IMR-90 (cell line): Measurements from ENCODE around the gene RBP4. TPM values are rescaled to one million over a fixed set of nuclear protein-coding genes. Genes with fewer than 3 reads are reported as not detected.

Source experiments
- ATAC-seq: fragments of 200-7000 bp; cut with Tn5 transposase; 2 replicates; pipeline ENCODE4 v1.9.1; 2020; ENCODE audit warnings: low read depth, mild to moderate bottlenecking, moderate library complexity
- BruUV-seq: library from RNA; stranded (reverse); fragments of 400-500 nt; replicated peaks from 2 replicates; lab custom pipeline; 2021; lab: Mats Ljungman, UMichigan
- CTCF ChIA-PET: fragments of 300-600 bp; formaldehyde crosslinking; extraction: SDS; loops from one replicate; lab custom pipeline; 2021; ENCODE audit warnings: antibody characterized with exemption; lab: Yijun Ruan, JAX
- POLR2A ChIA-PET: fragments of 300-600 bp; sonication (Branson Sonifier 250); formaldehyde crosslinking; loops from one replicate; lab custom pipeline; 2022; ENCODE audit warnings: antibody characterized with exemption; ENCODE audit not compliant: unreplicated experiment; lab: Charles Lee
- DNase-seq: peaks from one replicate; pipeline ENCODE4 v3.0.0; 2013
- H2AFZ ChIP-seq: replicated peaks from 2 replicates; pipeline ENCODE3; 2013; ENCODE audit warnings: low read length, mild to moderate bottlenecking; ENCODE audit not compliant: poor library complexity
- H2AK5ac ChIP-seq: 2 replicates; pipeline ENCODE4 v1.6.1; 2013; ENCODE audit warnings: low read depth, low read length, inconsistent platforms
- H2AK9ac ChIP-seq: replicated peaks from 2 replicates; pipeline ENCODE3; 2013; ENCODE audit warnings: mild to moderate bottlenecking, low read depth, low read length, moderate library complexity; ENCODE audit not compliant: poor library complexity
- H2BK120ac ChIP-seq: 2 replicates; pipeline ENCODE4 v1.6.1; 2013; ENCODE audit warnings: low read depth, low read length, inconsistent platforms
- H2BK15ac ChIP-seq: 3 replicates; pipeline ENCODE4 v1.6.1; 2013; ENCODE audit warnings: low read depth, low read length, inconsistent platforms
- H2BK20ac ChIP-seq: 2 replicates; pipeline ENCODE4 v1.6.1; 2013; ENCODE audit warnings: low read depth, mild to moderate bottlenecking, inconsistent platforms, low read length, moderate library complexity
- H2BK5ac ChIP-seq: 2 replicates; pipeline ENCODE4 v1.6.1; 2013; ENCODE audit warnings: mild to moderate bottlenecking, low read depth, low read length, inconsistent platforms; ENCODE audit not compliant: poor library complexity, severe bottlenecking
- H3K14ac ChIP-seq: replicated peaks from 2 replicates; pipeline ENCODE4 v1.6.1; 2013; ENCODE audit warnings: low read depth, low read length, inconsistent platforms
- H3K18ac ChIP-seq: 2 replicates; pipeline ENCODE4 v1.6.1; 2013; ENCODE audit warnings: low read depth, low read length, control low read depth
- H3K23ac ChIP-seq: 2 replicates; pipeline ENCODE4 v1.6.1; 2013; ENCODE audit warnings: low read depth, low read length, inconsistent platforms
- H3K27ac ChIP-seq: 2 replicates; pipeline ENCODE4 v1.5.1; 2013; ENCODE audit warnings: mild to moderate bottlenecking, control low read depth, low read length; ENCODE audit not compliant: insufficient read depth
- H3K27me3 ChIP-seq: 2 replicates; pipeline ENCODE4 v1.6.1; 2013; ENCODE audit warnings: low read length; ENCODE audit not compliant: control insufficient read depth, insufficient read depth
- H3K36me3 ChIP-seq: 2 replicates; pipeline ENCODE4 v1.6.1; 2013; ENCODE audit warnings: low read length, mixed read lengths; ENCODE audit not compliant: control insufficient read depth, insufficient read depth
- H3K4ac ChIP-seq: 2 replicates; pipeline ENCODE4 v1.6.1; 2013; ENCODE audit warnings: low read depth, low read length, inconsistent platforms
- H3K4me1 ChIP-seq: 2 replicates; pipeline ENCODE4 v1.6.1; 2013; ENCODE audit warnings: low read length, mixed read lengths; ENCODE audit not compliant: control insufficient read depth, insufficient read depth
- H3K4me2 ChIP-seq: 2 replicates; pipeline ENCODE4 v1.6.1; 2013; ENCODE audit warnings: low read depth, mild to moderate bottlenecking, control low read depth, low read length, moderate library complexity
- H3K4me3 ChIP-seq: 2 replicates; pipeline ENCODE4 v1.5.1; 2013; ENCODE audit warnings: low read depth, mild to moderate bottlenecking, control low read depth, low read length, moderate library complexity; ENCODE audit not compliant: insufficient read depth
- H3K56ac ChIP-seq: 2 replicates; pipeline ENCODE4 v1.6.1; 2013; ENCODE audit warnings: low read length, inconsistent platforms; ENCODE audit not compliant: insufficient read depth; ENCODE audit errors: extremely low read depth
- H3K79me1 ChIP-seq, 2 experiments: 2 replicates each; pipeline ENCODE4 v1.6.1; 2013; ENCODE audit warnings: low read length in 2 of 2, inconsistent platforms in 1 of 2, low read depth in 1 of 2
- H3K9ac ChIP-seq: 2 replicates; pipeline ENCODE4 v1.6.1; 2013; ENCODE audit warnings: low read depth, low read length, control low read depth
- H3K9me1 ChIP-seq: 2 replicates; pipeline ENCODE4 v1.6.1; 2013; ENCODE audit warnings: low read length, inconsistent platforms; ENCODE audit not compliant: insufficient read depth
- H3K9me3 ChIP-seq: 2 replicates; pipeline ENCODE4 v1.6.1; 2013; ENCODE audit warnings: low read length; ENCODE audit not compliant: control insufficient read depth, insufficient read depth
- H4K20me1 ChIP-seq: 2 replicates; pipeline ENCODE4 v1.6.1; 2013; ENCODE audit warnings: low read length, inconsistent platforms; ENCODE audit not compliant: insufficient read depth
- H4K5ac ChIP-seq: 2 replicates; pipeline ENCODE4 v1.6.1; 2013; ENCODE audit warnings: mild to moderate bottlenecking, low read depth, low read length, control low read depth
- H4K8ac ChIP-seq, 2 experiments: 2 replicates each; pipeline ENCODE4 v1.6.1; 2013; ENCODE audit warnings: low read depth in 2 of 2, low read length in 2 of 2, control low read depth in 1 of 2, inconsistent platforms in 1 of 2
- H4K91ac ChIP-seq: 2 replicates; pipeline ENCODE4 v1.6.1; 2013; ENCODE audit warnings: low read depth, low read length, inconsistent platforms; ENCODE audit not compliant: insufficient read depth
- MAFK ChIP-seq: IDR thresholded peaks from 2 replicates; pipeline ENCODE4 v1.6.1; 2012; ENCODE audit warnings: low read depth, low read length, improper control_type of control experiment
- RFX5 ChIP-seq: IDR thresholded peaks from 2 replicates; pipeline ENCODE4 v1.8.0; 2012; ENCODE audit warnings: low read depth, mild to moderate bottlenecking, low read length, moderate library complexity
- WGBS, 2 experiments: methylation state at CpG; one replicate each; pipeline versions ENCODE4 v1.1.5 to v1.1.7; 2013; ENCODE audit warnings: missing lambda C conversion rate in 2 of 2; ENCODE audit not compliant: insufficient read length in 1 of 2; ENCODE audit errors: extremely low coverage in 2 of 2; 5-methylcytosine and 5-hydroxymethylcytosine counted together
- dilution Hi-C: fragments of 300-500 bp; cut with HindIII; formaldehyde crosslinking; loops from one replicate; pipeline ENCODE4 v1.14.3; 2018; ENCODE audit warnings: low sequenced_read_pairs; ENCODE audit not compliant: unreplicated experiment
- in situ Hi-C: fragments of 300-500 bp; cut with MboI; formaldehyde crosslinking; loops from 3 replicates; pipeline ENCODE4 v1.14.3; 2019; ENCODE audit warnings: low sequenced_read_pairs, inconsistent platforms, mixed read lengths
- intact Hi-C: fragments of 100-400 bp; cut with micrococcal nuclease; formaldehyde crosslinking; loops from 2 replicates; pipeline ENCODE4 v1.10.0; 2022
- polyA plus RNA-seq, 3 experiments: library from polyadenylated mRNA; depleted of rRNA; stranded (reverse); fragments of >200 nt; gene quantifications; 2 replicates each; pipeline ENCODE4 v1.2.3, GENCODE V29; 2012; ENCODE audit warnings: low replicate concordance in 1 of 3
- total RNA-seq: library from RNA; depleted of rRNA; stranded (reverse); fragments of >200 nt; gene quantifications from 2 replicates; pipeline ENCODE4 v1.2.3, GENCODE V29; 2012

The RBP4 gene
- total and polyA plus RNA-seq, 2 of the 4 experiments (the other 2 are of a cell fraction) = not detected

DNA sequence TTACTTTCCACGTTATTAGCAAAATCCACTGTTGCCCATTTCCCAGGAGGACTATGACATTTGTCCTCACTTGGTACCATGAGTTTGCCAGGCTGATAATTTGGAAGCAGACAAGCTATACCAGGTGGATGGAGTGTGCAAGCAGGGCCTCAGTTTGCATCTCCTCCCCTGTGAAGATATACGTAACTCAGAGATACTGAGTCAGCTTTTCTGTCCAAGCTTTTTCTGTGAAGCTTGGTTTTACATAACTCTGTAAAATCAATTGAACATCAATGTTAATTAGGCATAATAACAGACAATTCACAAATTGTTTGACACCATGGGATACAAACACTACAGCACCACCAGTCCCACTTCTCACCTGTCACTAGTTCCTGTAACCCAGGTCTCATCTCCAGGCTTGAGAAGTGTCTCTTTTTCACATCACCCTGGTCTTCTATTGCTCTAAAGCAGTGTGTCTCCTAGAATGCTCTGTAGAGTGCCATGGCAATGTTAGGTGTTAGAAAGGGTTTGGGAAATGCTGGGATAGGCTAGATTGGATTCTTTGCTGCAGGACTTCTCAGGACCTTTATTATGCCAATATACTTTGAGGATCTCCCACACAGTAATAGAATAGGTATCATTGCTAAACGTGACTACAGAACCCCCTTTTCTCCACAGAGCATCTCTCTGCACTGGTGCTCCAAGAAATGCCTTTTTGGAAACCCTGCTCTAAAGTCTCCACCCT, 20.9 kb downstream of the RBP4 start:
- Histone ChIP-seq H3K4me2 (no peak overlapping the region), H2BK120ac (no peak overlapping the region), H3K14ac (no peak overlapping the region), H3K4me1 (no peaks in the 10 kb centered on the region), H3K9me3 (peaks cover 4% of the 10 kb centered on the region), H3K4me3 (no peak overlapping the region), H3K9ac (no peak overlapping the region), H2AK9ac (no peak overlapping the region), H2BK15ac (no peak overlapping the region), H4K8ac (no peak overlapping the region), H2BK20ac (no peak overlapping the region), H4K20me1 (no peaks in the 10 kb centered on the region), H3K56ac (no peak overlapping the region), H4K5ac (no peak overlapping the region), H2AFZ (no peak overlapping the region), H3K9me1 (no peaks in the 10 kb centered on the region), H3K27ac (no peak overlapping the region), H2AK5ac (no peak overlapping the region), H3K23ac (no peak overlapping the region), H3K79me1 (no peaks in the 10 kb centered on the region), H3K18ac (no peak overlapping the region), H3K4ac (no peak overlapping the region), H2BK5ac (no peak overlapping the region), H4K91ac (no peak overlapping the region), H3K36me3 (no peaks in the 10 kb centered on the region), H3K27me3 (peaks cover 28% of the 10 kb centered on the region)
- CTCF ChIA-PET = no interaction called here
- dilution Hi-C loops = no loop called here
- in situ Hi-C loops = no loop called here
- DNase-seq = no peak
- intact Hi-C loops = no loop called here
- POLR2A ChIA-PET = no interaction called here
- no peak for ATAC-seq
- TF ChIP-seq MAFK (peak; percentile 48), RFX5 (no peak)
- 57% methylated on average over 1 of the region's 3 CpGs; no CpG with 5 or more reads in 1 of the 2 experiments for WGBS, 2 experiments
- BruUV-seq = no TSS peak
